ENCODE measurements around the gene TRDMT1.

The TRDMT1 gene

GRCh38 chr10:17231788-17232187, 30.3 kb upstream of the TRDMT1 start:
- in situ Hi-C loops (cut with HindIII; ENCODE audit: low sequenced_read_pairs), result no loop called here

DNA sequence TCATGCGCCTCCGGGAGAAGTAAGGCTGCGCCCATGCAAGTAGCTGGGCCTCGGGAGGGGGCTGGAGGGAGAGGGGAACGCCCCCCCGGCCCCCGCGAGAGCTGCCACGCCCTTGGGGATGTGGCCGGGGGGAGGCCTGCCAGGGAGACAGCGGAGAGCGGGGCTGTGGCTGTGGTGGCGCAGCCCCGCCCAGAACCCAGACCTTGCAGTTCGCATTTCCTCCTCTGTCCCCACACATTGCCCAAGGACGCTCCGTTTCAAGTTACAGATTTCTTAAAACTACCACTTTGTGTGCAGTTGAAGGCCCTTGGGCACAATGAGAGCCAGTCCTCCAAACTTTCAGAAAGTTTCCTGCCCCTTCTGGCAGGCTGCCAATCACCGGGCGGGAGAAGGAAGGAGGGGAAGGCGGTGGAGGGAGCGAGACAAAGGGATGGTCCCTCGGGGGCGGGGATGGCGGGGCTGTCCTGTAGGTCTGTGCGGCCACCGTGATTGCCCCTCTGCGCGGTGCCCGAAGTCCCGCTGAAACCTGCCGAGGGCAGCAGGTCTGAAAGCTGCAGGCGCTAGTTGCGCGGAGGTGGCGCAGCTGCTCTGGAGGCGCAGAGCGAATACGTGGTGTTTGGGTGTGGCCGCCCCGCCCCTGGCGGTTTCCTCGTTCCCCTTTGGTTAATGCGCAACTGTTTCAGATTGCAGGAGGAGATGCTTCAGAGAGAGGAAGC, 28.7 kb upstream of the TRDMT1 start:
- in situ Hi-C loops (cut with HindIII; ENCODE audit: low sequenced_read_pairs), result no loop called here

GRCh38 chr10:17229717-17229966, 28.2 kb upstream of the TRDMT1 start:
- in situ Hi-C loops (cut with HindIII; ENCODE audit: low sequenced_read_pairs), result no loop called here

- in situ Hi-C loops (cut with HindIII; ENCODE audit: low sequenced_read_pairs), result no loop called here
Observed at GRCh38 chr10:17229016-17229716, 27.7 kb upstream of the TRDMT1 start.

- in situ Hi-C loops (cut with HindIII; ENCODE audit: low sequenced_read_pairs), result no loop called here
Observed at GRCh38 chr10:17228091-17229015, 26.9 kb upstream of the TRDMT1 start, which contains the start of gene VIM. VIM (plus strand) TSS chr10:17228241; CDS start chr10:17229423, 1,182 bp downstream.

GRCh38 chr10:17227367-17228090, 26.1 kb upstream of the TRDMT1 start:
- in situ Hi-C loops (cut with HindIII; ENCODE audit: low sequenced_read_pairs), result no loop called here

DNA sequence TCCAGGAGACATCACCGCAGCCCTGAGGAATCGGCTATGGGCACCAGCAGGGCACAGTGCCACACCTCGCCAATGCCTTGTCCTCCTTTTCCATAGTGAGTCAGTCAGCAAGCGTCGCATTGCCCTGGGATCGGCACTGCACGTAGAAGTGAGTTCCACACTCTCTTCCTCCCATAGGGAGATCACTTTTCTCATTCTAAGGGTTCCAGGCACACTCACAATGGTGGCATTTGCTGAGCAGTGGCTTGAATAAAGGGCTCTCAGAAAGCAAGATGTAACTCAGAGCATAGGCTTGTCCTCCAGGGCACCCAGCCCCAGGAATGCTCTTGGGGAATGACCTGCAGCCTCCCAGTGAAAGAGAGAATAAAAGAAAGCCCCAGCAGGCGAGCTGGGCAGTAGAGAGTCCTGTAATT, 25.4 kb upstream of the TRDMT1 start:
- in situ Hi-C loops (cut with HindIII; ENCODE audit: low sequenced_read_pairs), result no loop called here

- in situ Hi-C loops (cut with HindIII; ENCODE audit: low sequenced_read_pairs), result no loop called here
Observed at GRCh38 chr10:17225808-17226207, 24.3 kb upstream of the TRDMT1 start.

DNA sequence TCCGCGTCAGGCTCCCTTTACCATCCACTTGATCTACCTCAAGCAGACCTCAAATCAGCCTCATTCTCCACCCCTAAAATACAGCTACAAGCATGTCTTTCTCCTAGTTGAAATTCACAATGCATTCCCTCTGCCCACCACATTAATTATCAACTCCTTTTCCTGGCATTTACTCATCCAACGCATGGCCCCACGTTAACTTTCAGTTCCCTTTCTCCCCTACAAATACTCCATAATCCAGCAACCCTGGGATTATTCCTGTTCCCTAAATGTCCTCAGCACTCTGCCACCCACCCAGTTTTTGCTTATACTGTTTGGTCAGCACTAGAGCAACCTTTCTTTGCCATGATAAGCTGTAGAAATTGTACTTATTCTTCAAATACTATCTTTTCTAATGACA, 20.9 kb upstream of the TRDMT1 start:
- in situ Hi-C loops (cut with HindIII; ENCODE audit: low sequenced_read_pairs), result no loop called here

GRCh38 chr10:17220652-17221100, 19.2 kb upstream of the TRDMT1 start:
- in situ Hi-C loops (cut with HindIII; ENCODE audit: low sequenced_read_pairs), result no loop called here

GRCh38 chr10:17219024-17219423, 17.6 kb upstream of the TRDMT1 start:
- in situ Hi-C loops (cut with HindIII; ENCODE audit: low sequenced_read_pairs), result no loop called here

DNA sequence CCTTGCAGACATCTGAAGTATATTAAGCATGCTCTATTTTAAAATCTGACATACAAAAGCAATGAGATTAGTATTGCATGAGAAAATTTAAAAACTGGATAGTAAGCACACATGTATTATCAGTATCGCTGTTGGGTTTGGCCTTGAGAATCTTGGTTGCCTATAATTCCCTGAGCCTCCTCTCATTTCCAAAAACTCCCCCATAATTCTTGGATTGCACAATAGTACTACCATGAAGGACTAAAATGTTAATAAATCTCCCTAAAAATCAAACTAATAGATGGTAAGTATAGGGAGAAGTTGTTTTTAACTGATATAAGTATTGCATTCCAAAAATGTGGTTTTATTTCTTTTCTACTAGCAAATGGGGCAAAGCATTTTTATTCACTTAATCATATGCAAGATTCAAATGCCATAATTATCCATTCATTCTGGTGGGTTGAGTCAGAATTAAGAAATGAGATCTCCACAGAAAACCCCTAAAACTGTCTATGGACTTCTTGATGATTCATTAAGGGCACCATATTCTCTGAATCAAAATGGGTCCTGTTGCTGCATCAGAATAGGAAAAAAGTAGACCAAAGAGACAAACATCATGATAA, 16.3 kb upstream of the TRDMT1 start:
- in situ Hi-C loops (cut with HindIII; ENCODE audit: low sequenced_read_pairs), result no loop called here

DNA sequence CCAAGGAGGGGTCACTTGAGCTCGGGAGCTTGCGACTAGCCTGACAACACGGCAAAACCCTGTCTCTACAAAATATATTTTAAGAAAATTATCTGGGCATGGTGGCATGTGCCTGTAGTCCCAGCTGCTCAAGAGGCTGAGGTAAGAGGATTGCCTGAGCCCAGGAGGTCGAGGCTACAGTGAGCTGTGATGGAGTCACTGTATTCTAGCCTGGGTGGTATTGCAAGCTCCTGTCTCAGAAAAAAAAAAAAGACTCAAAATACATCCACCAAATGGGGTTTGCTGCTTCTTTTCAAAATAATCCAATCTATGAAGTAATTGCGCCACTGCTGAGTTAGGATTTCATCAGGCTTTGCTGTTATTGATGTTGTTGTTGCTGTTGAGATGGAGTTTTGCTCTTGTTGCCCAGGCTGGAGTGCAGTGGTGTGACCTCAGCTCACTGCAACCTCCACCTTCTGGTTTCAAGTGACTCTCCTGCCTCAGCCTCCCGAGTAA, 15.5 kb upstream of the TRDMT1 start:
- in situ Hi-C loops (cut with HindIII; ENCODE audit: low sequenced_read_pairs), result no loop called here

DNA sequence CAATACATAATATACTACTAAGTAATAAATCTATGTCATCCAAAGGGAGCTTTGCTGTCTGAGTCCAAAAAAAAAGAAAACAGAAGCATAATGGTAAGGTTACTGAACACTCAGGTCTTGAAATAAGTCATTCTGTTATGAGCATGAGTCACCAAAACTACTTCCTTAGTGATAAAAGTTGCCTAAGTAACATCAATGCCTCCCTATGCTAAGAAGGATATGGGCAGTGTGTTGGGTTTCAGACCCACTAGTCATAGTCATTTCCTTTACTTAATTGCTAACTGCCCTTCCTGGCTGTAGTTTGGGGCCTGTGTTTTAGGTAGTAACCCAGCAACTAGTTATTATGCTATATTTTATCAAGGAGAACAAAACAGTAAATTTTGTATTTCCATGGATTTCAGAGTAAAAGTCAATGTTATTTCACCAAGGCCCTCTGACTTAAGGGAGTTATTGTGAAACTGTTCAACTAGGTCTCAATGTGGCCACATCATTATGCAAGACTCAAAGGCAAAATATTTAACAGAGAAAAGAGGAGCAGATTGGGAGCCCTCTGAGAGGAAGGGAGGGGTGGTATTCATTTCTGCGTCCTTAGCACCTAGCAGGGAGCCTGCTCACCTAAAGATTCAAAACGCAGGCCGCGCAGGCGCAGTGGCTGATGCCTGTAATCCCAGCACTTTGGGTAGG, 14.9 kb upstream of the TRDMT1 start:
- in situ Hi-C loops (cut with HindIII; ENCODE audit: low sequenced_read_pairs), result no loop called here

- in situ Hi-C loops (cut with HindIII; ENCODE audit: low sequenced_read_pairs), result no loop called here
Observed at GRCh38 chr10:17215782-17216122, 14.3 kb upstream of the TRDMT1 start.

DNA sequence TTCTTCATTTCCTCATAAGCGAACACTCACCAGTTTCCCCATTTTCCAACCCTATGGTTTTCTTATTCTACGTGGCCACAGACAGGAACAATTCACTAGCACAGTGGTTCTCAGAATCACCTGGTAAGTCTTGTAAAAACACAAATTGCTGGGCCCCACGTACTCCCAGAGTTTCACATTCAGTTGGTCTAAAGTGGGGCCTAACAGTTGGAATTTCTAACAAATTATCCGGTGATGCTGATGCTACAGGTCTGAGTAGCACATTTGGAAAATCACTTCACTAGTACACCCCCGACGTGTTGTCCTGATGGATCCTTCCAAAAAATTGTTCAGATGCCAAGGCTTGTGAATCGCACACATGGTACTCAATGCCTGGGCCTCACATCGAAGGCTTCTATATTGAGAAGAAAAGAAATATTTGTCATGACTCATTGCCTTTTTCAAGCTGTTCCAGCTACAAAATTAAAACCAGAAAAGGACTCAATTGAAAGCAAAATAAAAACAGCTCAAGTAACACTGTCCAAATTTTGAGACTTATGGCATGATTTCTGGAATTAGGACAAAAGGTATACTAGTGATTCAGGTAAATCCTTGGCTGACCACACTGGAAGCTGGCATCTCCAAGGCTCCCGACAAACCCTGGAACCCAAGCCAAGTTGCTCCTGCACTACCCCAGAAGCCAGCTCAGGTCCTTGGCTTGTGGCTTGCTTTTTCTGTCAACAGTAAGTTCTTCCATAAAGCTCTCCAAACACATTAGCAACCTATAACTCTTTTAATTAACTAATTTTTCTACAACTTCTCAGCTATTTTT, 13.7 kb upstream of the TRDMT1 start:
- in situ Hi-C loops (cut with HindIII; ENCODE audit: low sequenced_read_pairs), result no loop called here

DNA sequence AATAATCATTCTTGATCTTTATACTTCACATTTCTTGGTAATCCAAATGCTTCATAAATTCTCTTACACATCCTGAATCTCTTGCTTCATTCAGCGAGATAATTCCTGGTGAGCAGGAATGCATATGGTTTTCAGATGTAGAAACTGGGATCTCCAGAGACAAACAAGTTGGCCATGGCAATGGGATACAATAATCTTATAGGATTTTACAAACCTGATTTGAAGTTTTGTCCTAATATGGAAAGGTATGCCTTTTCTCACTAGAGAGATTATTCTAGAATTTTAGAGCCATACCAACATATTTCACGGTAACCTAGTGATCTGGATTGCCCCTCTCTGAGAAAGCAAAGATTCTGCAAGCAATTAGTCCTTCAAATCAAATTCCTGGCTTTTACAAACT, 13.1 kb upstream of the TRDMT1 start:
- in situ Hi-C loops (cut with HindIII; ENCODE audit: low sequenced_read_pairs), result no loop called here

- in situ Hi-C loops (cut with HindIII; ENCODE audit: low sequenced_read_pairs), result no loop called here
Observed at GRCh38 chr10:17213646-17214349, 12.3 kb upstream of the TRDMT1 start.

Data from endothelial cell of hepatic sinusoid (primary cell).